Mucosa of rectum (tissue), 2 donors: ENCODE data around the gene UQCRQ.

Experiments
- H3K27ac ChIP-seq, 2 donors: one replicate each; pipeline ENCODE4 v1.7.0; 2013; ENCODE audit warnings: inconsistent platforms in 2 of 2, low read depth in 2 of 2, low read length in 2 of 2
- H3K27me3 ChIP-seq, 2 donors: one replicate each; pipeline ENCODE4 v1.7.0; 2013; ENCODE audit warnings: low read length in 2 of 2; ENCODE audit not compliant: control insufficient read depth in 2 of 2, insufficient read depth in 2 of 2
- H3K36me3 ChIP-seq, 2 donors: one replicate each; pipeline ENCODE4 v1.7.0; 2013; ENCODE audit warnings: low read length in 2 of 2; ENCODE audit not compliant: control insufficient read depth in 2 of 2, insufficient read depth in 2 of 2
- H3K4me1 ChIP-seq, 2 donors: one replicate each; pipeline ENCODE4 v1.7.0; 2013; ENCODE audit warnings: low read length in 2 of 2, mild to moderate bottlenecking in 1 of 2; ENCODE audit not compliant: control insufficient read depth in 2 of 2, insufficient read depth in 2 of 2
- H3K4me3 ChIP-seq, 2 donors: one replicate each; pipeline ENCODE4 v1.7.0; 2013; ENCODE audit warnings: low read length in 2 of 2
- H3K9ac ChIP-seq, 2 donors: one replicate each; pipeline ENCODE4 v1.7.0; 2013; ENCODE audit warnings: low read length in 2 of 2, low read depth in 1 of 2, mild to moderate bottlenecking in 1 of 2
- H3K9me3 ChIP-seq, 2 donors: one replicate each; pipeline ENCODE4 v1.7.0; 2013; ENCODE audit warnings: low read length in 2 of 2; ENCODE audit not compliant: control insufficient read depth in 2 of 2
- donor health status: healthy.
- donor health status: Normal muscosa, but diverticular disease.

Gene UQCRQ

GRCh38 chr5:132866342-132867045 lies at the start of gene UQCRQ, which contains the start of gene GDF9:
Gene UQCRQ, plus strand, starts transcription at chr5:132866642. Its CDS starts 240 bp downstream, at chr5:132866882.
Gene GDF9, minus strand, starts transcription at chr5:132866469. Its CDS starts 1,936 bp downstream, at chr5:132864533.
- Histone ChIP-seq H3K9me3 (no peaks in the 10 kb centered on the region), H3K4me1 (peaks cover 15 to 17% of the 10 kb centered on the region in 2 donors), H3K36me3 (peaks cover 17 to 22% of the 10 kb centered on the region in 2 donors), H3K27me3 (no peaks in the 10 kb centered on the region), H3K27ac (peak within 1 kb of the TSS; percentile 91 to 94), H3K9ac (peak within 1 kb of the TSS; percentile 97 to 98), H3K4me3 (peak within 1 kb of the TSS; percentile 91 to 93)

GRCh38 chr5:132817011-132817410 lies 49.4 kb upstream of the UQCRQ start:
- H3K4me3 ChIP-seq: no peak overlapping the region
- H3K36me3 ChIP-seq: no peaks in the 10 kb centered on the region
- H3K9ac ChIP-seq: no peak overlapping the region
- H3K9me3 ChIP-seq: no peaks in the 10 kb centered on the region
- H3K27me3 ChIP-seq: peaks cover 0 to 2% of the 10 kb centered on the region in 2 donors
- H3K4me1 ChIP-seq: peaks cover 7 to 18% of the 10 kb centered on the region in 2 donors
- H3K27ac ChIP-seq: no peak overlapping the region

- peak overlapping the region in 1 of 2 donors; percentile 21 for H3K27ac ChIP-seq
- peak overlapping the region in 1 of 2 donors; percentile 36 for H3K9ac ChIP-seq
These were observed 47.0 kb upstream of the UQCRQ start for GRCh38 chr5:132819468-132819867.

GRCh38 chr5:132820162-132820754 lies 46.2 kb upstream of the UQCRQ start:
- Histone ChIP-seq H3K27me3 (peaks cover 0 to 2% of the 10 kb centered on the region in 2 donors), H3K4me3 (no peak overlapping the region), H3K9me3 (no peaks in the 10 kb centered on the region), H3K27ac (peak overlapping the region in 1 of 2 donors; percentile 5), H3K9ac (peak overlapping the region in 1 of 2 donors; percentile 10), H3K36me3 (peaks cover 10 to 14% of the 10 kb centered on the region in 2 donors), H3K4me1 (peaks cover 2 to 16% of the 10 kb centered on the region in 2 donors)

More at GRCh38 chr5:132819468-132819867, 47.0 kb upstream of the UQCRQ start:
- H3K4me3 ChIP-seq: peak overlapping the region in 1 of 2 donors; percentile 38
- peaks cover 7 to 18% of the 10 kb centered on the region in 2 donors for H3K4me1 ChIP-seq
- peaks cover 5 to 7% of the 10 kb centered on the region in 2 donors for H3K36me3 ChIP-seq
- no peaks in the 10 kb centered on the region for H3K9me3 ChIP-seq
- H3K27me3 ChIP-seq: peaks cover 0 to 2% of the 10 kb centered on the region in 2 donors

GRCh38 chr5:132821350-132821749 lies 45.1 kb upstream of the UQCRQ start:
- H3K4me3 ChIP-seq: no peak overlapping the region
- peaks cover 0 to 2% of the 10 kb centered on the region in 2 donors for H3K27me3 ChIP-seq
- H3K9me3 ChIP-seq: no peaks in the 10 kb centered on the region
- H3K27ac ChIP-seq: no peak overlapping the region
- peaks cover 2 to 14% of the 10 kb centered on the region in 2 donors for H3K4me1 ChIP-seq
- H3K9ac ChIP-seq: no peak overlapping the region
- peaks cover 14 to 15% of the 10 kb centered on the region in 2 donors for H3K36me3 ChIP-seq

- Histone ChIP-seq H3K36me3 (peaks cover 14 to 16% of the 10 kb centered on the region in 2 donors), H3K27me3 (peaks cover 0 to 2% of the 10 kb centered on the region in 2 donors), H3K9ac (no peak overlapping the region), H3K4me3 (no peak overlapping the region), H3K27ac (no peak overlapping the region), H3K9me3 (no peaks in the 10 kb centered on the region), H3K4me1 (peaks cover 2 to 14% of the 10 kb centered on the region in 2 donors)
These were observed 44.7 kb upstream of the UQCRQ start for GRCh38 chr5:132821791-132822190.

- Histone ChIP-seq H3K9ac (no peak overlapping the region), H3K27ac (no peak overlapping the region), H3K4me3 (no peak overlapping the region), H3K27me3 (peaks cover 0 to 2% of the 10 kb centered on the region in 2 donors), H3K36me3 (peaks cover 14 to 19% of the 10 kb centered on the region in 2 donors), H3K9me3 (no peaks in the 10 kb centered on the region), H3K4me1 (peaks cover 2 to 14% of the 10 kb centered on the region in 2 donors)
These were observed 43.6 kb upstream of the UQCRQ start for GRCh38 chr5:132822650-132823480.

GRCh38 chr5:132823481-132824050 lies 42.9 kb upstream of the UQCRQ start:
- H3K27ac ChIP-seq: no peak overlapping the region
- H3K4me3 ChIP-seq: no peak overlapping the region
- H3K9me3 ChIP-seq: no peaks in the 10 kb centered on the region
- H3K27me3 ChIP-seq: peaks cover 0 to 2% of the 10 kb centered on the region in 2 donors
- peaks cover 5 to 18% of the 10 kb centered on the region in 2 donors for H3K4me1 ChIP-seq
- H3K9ac ChIP-seq: no peak overlapping the region
- peaks cover 14 to 19% of the 10 kb centered on the region in 2 donors for H3K36me3 ChIP-seq

- Histone ChIP-seq H3K4me3 (no peak overlapping the region), H3K27ac (no peak overlapping the region), H3K4me1 (peaks cover 11 to 19% of the 10 kb centered on the region in 2 donors), H3K9ac (no peak overlapping the region), H3K27me3 (peaks cover 0 to 2% of the 10 kb centered on the region in 2 donors), H3K36me3 (peaks cover 14 to 19% of the 10 kb centered on the region in 2 donors), H3K9me3 (no peaks in the 10 kb centered on the region)
These were observed 42.0 kb upstream of the UQCRQ start for GRCh38 chr5:132824426-132824825.
